CD4-positive, alpha-beta T cell treated with Interleukin-17A for 4 hours (primary cell): ENCODE results near the gene IL1R2.

Source experiments
- DNase-seq: peaks from one replicate; pipeline ENCODE4 v3.0.0-alpha.2; 2020; ENCODE audit warnings: mixed read lengths

IL1R2 gene

GRCh38 chr2:102024410-102024809 lies 32.6 kb downstream of the IL1R2 start:
- DNase-seq = no peak

- DNase-seq = no peak
Measured at GRCh38 chr2:102025016-102025501, 33.3 kb downstream of the IL1R2 start.

GRCh38 chr2:102025583-102026267 lies 34.0 kb downstream of the IL1R2 start:
- DNase-seq = no peak

GRCh38 chr2:102027036-102027980 lies 35.5 kb downstream of the IL1R2 start:
- no peak for DNase-seq

- no peak for DNase-seq
Measured at GRCh38 chr2:102028470-102028869, 36.7 kb downstream of the IL1R2 start.

- DNase-seq = no peak
Measured at GRCh38 chr2:102029405-102029804, 37.6 kb downstream of the IL1R2 start.

- no peak for DNase-seq
Measured at GRCh38 chr2:102029952-102030351, 38.2 kb downstream of the IL1R2 start.

GRCh38 chr2:102030502-102030854 lies 38.7 kb downstream of the IL1R2 start:
- DNase-seq = no peak

- DNase-seq = no peak
Measured at GRCh38 chr2:102030855-102031527, 39.2 kb downstream of the IL1R2 start.

- no peak for DNase-seq
Measured at GRCh38 chr2:102032368-102033030, 40.7 kb downstream of the IL1R2 start.

GRCh38 chr2:102033031-102033749 lies 41.4 kb downstream of the IL1R2 start:
- peak; percentile 33 for DNase-seq

GRCh38 chr2:102033750-102034682 lies 42.3 kb downstream of the IL1R2 start:
- no peak for DNase-seq

GRCh38 chr2:102034683-102035548 lies 43.2 kb downstream of the IL1R2 start:
- DNase-seq = peak; percentile 6

GRCh38 chr2:102037681-102038080 lies 45.9 kb downstream of the IL1R2 start:
- DNase-seq = no peak

GRCh38 chr2:102040229-102040628 lies 48.5 kb downstream of the IL1R2 start:
- no peak for DNase-seq

GRCh38 chr2:102041351-102041750 lies 49.6 kb downstream of the IL1R2 start:
- DNase-seq = no peak

GRCh38 chr2:102042196-102043081 lies 50.7 kb downstream of the IL1R2 start:
- no peak for DNase-seq

GRCh38 chr2:102043560-102043959 lies 51.8 kb downstream of the IL1R2 start:
- no peak for DNase-seq
